IMR-90 (cell line): ENCODE measurements around the gene MELTF. TPM values are rescaled to one million over a fixed set of nuclear protein-coding genes. Genes with fewer than 3 reads are reported as not detected.

Source experiments
- ATAC-seq: fragments of 200-7000 bp; cut with Tn5 transposase; 2 replicates; pipeline ENCODE4 v1.9.1; 2020; ENCODE audit warnings: low read depth, mild to moderate bottlenecking, moderate library complexity
- BruUV-seq: library from RNA; stranded (reverse); fragments of 400-500 nt; replicated peaks from 2 replicates; lab custom pipeline; 2021; lab: Mats Ljungman, UMichigan
- CTCF ChIA-PET: fragments of 300-600 bp; formaldehyde crosslinking; extraction: SDS; loops from one replicate; lab custom pipeline; 2021; ENCODE audit warnings: antibody characterized with exemption; lab: Yijun Ruan, JAX
- POLR2A ChIA-PET: fragments of 300-600 bp; sonication (Branson Sonifier 250); formaldehyde crosslinking; loops from one replicate; lab custom pipeline; 2022; ENCODE audit warnings: antibody characterized with exemption; ENCODE audit not compliant: unreplicated experiment; lab: Charles Lee
- DNase-seq: peaks from one replicate; pipeline ENCODE4 v3.0.0; 2013
- H2AFZ ChIP-seq: replicated peaks from 2 replicates; pipeline ENCODE3; 2013; ENCODE audit warnings: low read length, mild to moderate bottlenecking; ENCODE audit not compliant: poor library complexity
- H2AK5ac ChIP-seq: 2 replicates; pipeline ENCODE4 v1.6.1; 2013; ENCODE audit warnings: low read depth, low read length, inconsistent platforms
- H2AK9ac ChIP-seq: replicated peaks from 2 replicates; pipeline ENCODE3; 2013; ENCODE audit warnings: mild to moderate bottlenecking, low read depth, low read length, moderate library complexity; ENCODE audit not compliant: poor library complexity
- H2BK120ac ChIP-seq: 2 replicates; pipeline ENCODE4 v1.6.1; 2013; ENCODE audit warnings: low read depth, low read length, inconsistent platforms
- H2BK15ac ChIP-seq: 3 replicates; pipeline ENCODE4 v1.6.1; 2013; ENCODE audit warnings: low read depth, low read length, inconsistent platforms
- H2BK20ac ChIP-seq: 2 replicates; pipeline ENCODE4 v1.6.1; 2013; ENCODE audit warnings: low read depth, mild to moderate bottlenecking, inconsistent platforms, low read length, moderate library complexity
- H2BK5ac ChIP-seq: 2 replicates; pipeline ENCODE4 v1.6.1; 2013; ENCODE audit warnings: mild to moderate bottlenecking, low read depth, low read length, inconsistent platforms; ENCODE audit not compliant: poor library complexity, severe bottlenecking
- H3K14ac ChIP-seq: replicated peaks from 2 replicates; pipeline ENCODE4 v1.6.1; 2013; ENCODE audit warnings: low read depth, low read length, inconsistent platforms
- H3K18ac ChIP-seq: 2 replicates; pipeline ENCODE4 v1.6.1; 2013; ENCODE audit warnings: low read depth, low read length, control low read depth
- H3K23ac ChIP-seq: 2 replicates; pipeline ENCODE4 v1.6.1; 2013; ENCODE audit warnings: low read depth, low read length, inconsistent platforms
- H3K27ac ChIP-seq: 2 replicates; pipeline ENCODE4 v1.5.1; 2013; ENCODE audit warnings: mild to moderate bottlenecking, control low read depth, low read length; ENCODE audit not compliant: insufficient read depth
- H3K27me3 ChIP-seq: 2 replicates; pipeline ENCODE4 v1.6.1; 2013; ENCODE audit warnings: low read length; ENCODE audit not compliant: control insufficient read depth, insufficient read depth
- H3K36me3 ChIP-seq: 2 replicates; pipeline ENCODE4 v1.6.1; 2013; ENCODE audit warnings: low read length, mixed read lengths; ENCODE audit not compliant: control insufficient read depth, insufficient read depth
- H3K4ac ChIP-seq: 2 replicates; pipeline ENCODE4 v1.6.1; 2013; ENCODE audit warnings: low read depth, low read length, inconsistent platforms
- H3K4me1 ChIP-seq: 2 replicates; pipeline ENCODE4 v1.6.1; 2013; ENCODE audit warnings: low read length, mixed read lengths; ENCODE audit not compliant: control insufficient read depth, insufficient read depth
- H3K4me2 ChIP-seq: 2 replicates; pipeline ENCODE4 v1.6.1; 2013; ENCODE audit warnings: low read depth, mild to moderate bottlenecking, control low read depth, low read length, moderate library complexity
- H3K4me3 ChIP-seq: 2 replicates; pipeline ENCODE4 v1.5.1; 2013; ENCODE audit warnings: low read depth, mild to moderate bottlenecking, control low read depth, low read length, moderate library complexity; ENCODE audit not compliant: insufficient read depth
- H3K56ac ChIP-seq: 2 replicates; pipeline ENCODE4 v1.6.1; 2013; ENCODE audit warnings: low read length, inconsistent platforms; ENCODE audit not compliant: insufficient read depth; ENCODE audit errors: extremely low read depth
- H3K79me1 ChIP-seq, 2 experiments: 2 replicates each; pipeline ENCODE4 v1.6.1; 2013; ENCODE audit warnings: low read length in 2 of 2, inconsistent platforms in 1 of 2, low read depth in 1 of 2
- H3K9ac ChIP-seq: 2 replicates; pipeline ENCODE4 v1.6.1; 2013; ENCODE audit warnings: low read depth, low read length, control low read depth
- H3K9me1 ChIP-seq: 2 replicates; pipeline ENCODE4 v1.6.1; 2013; ENCODE audit warnings: low read length, inconsistent platforms; ENCODE audit not compliant: insufficient read depth
- H3K9me3 ChIP-seq: 2 replicates; pipeline ENCODE4 v1.6.1; 2013; ENCODE audit warnings: low read length; ENCODE audit not compliant: control insufficient read depth, insufficient read depth
- H4K20me1 ChIP-seq: 2 replicates; pipeline ENCODE4 v1.6.1; 2013; ENCODE audit warnings: low read length, inconsistent platforms; ENCODE audit not compliant: insufficient read depth
- H4K5ac ChIP-seq: 2 replicates; pipeline ENCODE4 v1.6.1; 2013; ENCODE audit warnings: mild to moderate bottlenecking, low read depth, low read length, control low read depth
- H4K8ac ChIP-seq, 2 experiments: 2 replicates each; pipeline ENCODE4 v1.6.1; 2013; ENCODE audit warnings: low read depth in 2 of 2, low read length in 2 of 2, control low read depth in 1 of 2, inconsistent platforms in 1 of 2
- H4K91ac ChIP-seq: 2 replicates; pipeline ENCODE4 v1.6.1; 2013; ENCODE audit warnings: low read depth, low read length, inconsistent platforms; ENCODE audit not compliant: insufficient read depth
- MAFK ChIP-seq: IDR thresholded peaks from 2 replicates; pipeline ENCODE4 v1.6.1; 2012; ENCODE audit warnings: low read depth, low read length, improper control_type of control experiment
- SMC3 ChIP-seq: fragments of 150-350 bp; IDR thresholded peaks from 2 replicates; pipeline ENCODE4 v1.6.1; 2016; ENCODE audit warnings: low read depth, mild to moderate bottlenecking, antibody characterized with exemption, low read length, moderate library complexity
- WGBS, 2 experiments: methylation state at CpG; one replicate each; pipeline versions ENCODE4 v1.1.5 to v1.1.7; 2013; ENCODE audit warnings: missing lambda C conversion rate in 2 of 2; ENCODE audit not compliant: insufficient read length in 1 of 2; ENCODE audit errors: extremely low coverage in 2 of 2; 5-methylcytosine and 5-hydroxymethylcytosine counted together
- dilution Hi-C: fragments of 300-500 bp; cut with HindIII; formaldehyde crosslinking; loops from one replicate; pipeline ENCODE4 v1.14.3; 2018; ENCODE audit warnings: low sequenced_read_pairs; ENCODE audit not compliant: unreplicated experiment
- in situ Hi-C: fragments of 300-500 bp; cut with MboI; formaldehyde crosslinking; loops from 3 replicates; pipeline ENCODE4 v1.14.3; 2019; ENCODE audit warnings: low sequenced_read_pairs, inconsistent platforms, mixed read lengths
- intact Hi-C: fragments of 100-400 bp; cut with micrococcal nuclease; formaldehyde crosslinking; loops from 2 replicates; pipeline ENCODE4 v1.10.0; 2022
- polyA plus RNA-seq, 3 experiments: library from polyadenylated mRNA; depleted of rRNA; stranded (reverse); fragments of >200 nt; gene quantifications; 2 replicates each; pipeline ENCODE4 v1.2.3, GENCODE V29; 2012; ENCODE audit warnings: low replicate concordance in 1 of 3
- total RNA-seq: library from RNA; depleted of rRNA; stranded (reverse); fragments of >200 nt; gene quantifications from 2 replicates; pipeline ENCODE4 v1.2.3, GENCODE V29; 2012
- TF ChIP-seq, protein P1 (sequence below): fragments of 150-350 bp; IDR thresholded peaks from 2 replicates; pipeline ENCODE4 v1.6.1; 2016; ENCODE audit warnings: low read depth, mild to moderate bottlenecking, low read length, moderate library complexity, borderline replicate concordance

MELTF gene
- total and polyA plus RNA-seq, 2 of the 4 experiments (the other 2 are of a cell fraction) = 0.18 to 0.50 TPM

DNA sequence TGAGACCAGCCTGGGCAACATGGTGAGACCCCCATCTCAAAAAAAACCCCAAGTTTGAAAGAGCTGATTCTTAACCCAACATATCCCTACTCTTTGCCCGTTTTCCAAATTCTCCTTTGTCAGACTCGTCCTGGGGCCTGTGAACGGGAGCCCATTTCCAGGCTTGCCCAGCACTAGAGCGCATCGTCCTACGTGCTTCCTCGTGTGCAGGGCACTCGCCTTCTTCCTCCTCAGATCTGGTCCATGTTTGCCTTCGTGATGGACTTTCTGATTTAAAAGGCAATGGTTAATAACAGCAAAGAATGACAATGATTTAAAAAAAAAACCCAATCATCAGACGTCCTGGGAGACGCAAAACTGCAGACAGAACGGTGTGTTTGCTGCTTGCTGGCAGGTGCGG, 10.1 kb downstream of the MELTF start:
- H2BK15ac ChIP-seq = no peak overlapping the region
- H3K27ac ChIP-seq = no peak overlapping the region
- no peak overlapping the region for H2BK120ac ChIP-seq
- no peaks in the 10 kb centered on the region for H4K20me1 ChIP-seq
- no peak overlapping the region for H3K23ac ChIP-seq
- H4K91ac ChIP-seq = no peak overlapping the region
- peaks cover 49% of the 10 kb centered on the region for H3K27me3 ChIP-seq
- H3K9ac ChIP-seq = no peak overlapping the region
- TF ChIP-seq, protein P1, sequence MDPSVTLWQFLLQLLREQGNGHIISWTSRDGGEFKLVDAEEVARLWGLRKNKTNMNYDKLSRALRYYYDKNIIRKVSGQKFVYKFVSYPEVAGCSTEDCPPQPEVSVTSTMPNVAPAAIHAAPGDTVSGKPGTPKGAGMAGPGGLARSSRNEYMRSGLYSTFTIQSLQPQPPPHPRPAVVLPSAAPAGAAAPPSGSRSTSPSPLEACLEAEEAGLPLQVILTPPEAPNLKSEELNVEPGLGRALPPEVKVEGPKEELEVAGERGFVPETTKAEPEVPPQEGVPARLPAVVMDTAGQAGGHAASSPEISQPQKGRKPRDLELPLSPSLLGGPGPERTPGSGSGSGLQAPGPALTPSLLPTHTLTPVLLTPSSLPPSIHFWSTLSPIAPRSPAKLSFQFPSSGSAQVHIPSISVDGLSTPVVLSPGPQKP = no peak
- TF ChIP-seq SMC3 (no peak), MAFK (no peak)
- no peak overlapping the region for H2AK5ac ChIP-seq
- no peak overlapping the region for H4K8ac ChIP-seq
- H3K79me1 ChIP-seq = no peaks in the 10 kb centered on the region
- H3K14ac ChIP-seq = no peak overlapping the region
- no peak for ATAC-seq
- 63% methylated on average over 3 of the region's 13 CpGs; no CpG with 5 or more reads in 1 of the 2 experiments for WGBS, 2 experiments
- no TSS peak for BruUV-seq
- H3K18ac ChIP-seq = no peak overlapping the region
- dilution Hi-C loops = no loop called here
- no peaks in the 10 kb centered on the region for H3K36me3 ChIP-seq
- H3K4ac ChIP-seq = no peak overlapping the region
- in situ Hi-C loops = no loop called here
- no peak for DNase-seq
- no peak overlapping the region for H2AK9ac ChIP-seq
- no peak overlapping the region for H2BK5ac ChIP-seq
- no peak overlapping the region for H4K5ac ChIP-seq
- H3K9me3 ChIP-seq = no peaks in the 10 kb centered on the region
- no peak overlapping the region for H3K4me2 ChIP-seq
- intact Hi-C loops = no loop called here
- no peak overlapping the region for H2AFZ ChIP-seq
- no peaks in the 10 kb centered on the region for H3K9me1 ChIP-seq
- H3K4me3 ChIP-seq = no peak overlapping the region
- no peak overlapping the region for H2BK20ac ChIP-seq
- no peak overlapping the region for H3K56ac ChIP-seq
- no peaks in the 10 kb centered on the region for H3K4me1 ChIP-seq
- ChIA-PET CTCF (no interaction called here), POLR2A (no interaction called here)
